Neural progenitor cell (in vitro differentiated cells): ENCODE measurements around the gene MSLN.

Experiments
- CTCF ChIP-seq: fragments of 200-600 bp; sonication (generic); IDR thresholded peaks from 2 replicates; pipeline ENCODE4 v1.5.1; 2017; ENCODE audit warnings: antibody characterized with exemption, mild to moderate bottlenecking
- EZH2 ChIP-seq: fragments of 200-600 bp; sonication (generic); IDR thresholded peaks from 2 replicates; pipeline ENCODE4 v1.6.1; 2017; ENCODE audit warnings: antibody characterized with exemption, mild to moderate bottlenecking, moderate library complexity

- no peak for TF ChIP-seq CTCF
- no peak for TF ChIP-seq EZH2
Observed at GRCh38 chr16:725463-726187, 34.9 kb upstream of the MSLN start.
